LNCaP clone FGC (cell line): ENCODE results near the gene KIF13A.

Source experiments
- DNase-seq: peaks from one replicate; pipeline ENCODE4 v3.0.0-alpha.2; 2011; ENCODE audit warnings: low read depth
- H3K4me3 ChIP-seq: 2 replicates; pipeline ENCODE4 v1.5.1; 2011; ENCODE audit warnings: mild to moderate bottlenecking, low read depth, low read length, control low read depth
- CTCF ChIP-seq: IDR thresholded peaks from 2 replicates; pipeline ENCODE4 v1.5.1; 2012; ENCODE audit warnings: mild to moderate bottlenecking; ENCODE audit not compliant: control insufficient read depth, insufficient read depth; ENCODE audit errors: extremely low read depth

KIF13A gene

DNA sequence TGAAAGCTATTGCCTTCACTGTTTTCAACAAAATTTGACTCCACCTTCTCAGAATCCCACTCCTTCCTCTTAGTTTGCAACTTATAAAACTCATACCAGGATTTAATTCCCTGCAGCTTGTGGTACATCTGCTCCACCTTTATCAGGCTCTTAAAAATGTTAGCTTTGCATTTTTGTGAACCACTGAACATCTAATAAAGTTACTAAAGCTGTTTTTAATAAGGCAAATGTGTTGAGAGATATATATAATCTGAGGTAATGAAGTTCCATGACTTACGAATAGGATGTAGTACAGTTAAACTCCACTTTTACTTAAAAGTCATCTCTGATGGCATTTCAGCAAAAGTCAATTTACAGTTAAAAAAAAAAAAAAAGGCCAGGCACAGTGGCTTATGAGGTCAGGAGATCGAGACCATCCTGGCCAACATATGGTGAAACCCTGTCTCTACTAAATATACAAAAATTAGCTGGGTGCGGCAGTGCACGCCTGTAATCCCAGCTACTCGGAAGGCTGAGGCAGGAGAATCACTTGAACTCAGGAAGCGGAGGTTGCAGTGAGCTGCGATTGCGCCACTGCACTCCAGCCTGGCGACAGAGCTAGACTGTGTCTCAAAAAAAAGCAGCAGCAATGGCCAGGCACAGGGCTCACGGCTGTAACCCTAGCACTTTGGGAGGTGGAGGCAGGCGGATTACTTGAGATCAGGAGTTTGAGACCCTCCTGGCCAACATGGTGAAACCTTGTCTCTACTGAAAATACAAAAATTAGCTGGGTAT lies 106.2 kb downstream of the KIF13A start:
- DNase-seq: no peak
- TF ChIP-seq CTCF: no peak
- no peak overlapping the region for H3K4me3 ChIP-seq

DNA sequence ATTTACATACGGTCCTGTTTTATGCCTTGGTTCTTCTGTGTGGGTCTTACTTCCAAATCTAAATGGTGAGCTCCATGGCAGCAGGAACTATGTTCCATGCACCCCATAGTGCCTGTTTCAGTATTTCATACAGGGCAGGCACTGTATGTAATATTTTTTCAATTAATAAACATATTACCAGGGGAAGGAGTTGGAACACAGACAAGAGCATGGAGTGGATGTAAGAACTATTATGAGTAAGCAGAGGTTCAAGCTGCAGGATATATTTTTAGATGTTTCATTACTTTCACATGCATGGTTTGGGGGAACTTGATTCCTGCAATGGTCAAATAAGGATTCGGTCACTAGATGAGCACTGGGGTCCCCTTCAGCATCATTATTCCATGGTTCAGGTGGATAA lies 108.3 kb downstream of the KIF13A start:
- DNase-seq: no peak

DNA sequence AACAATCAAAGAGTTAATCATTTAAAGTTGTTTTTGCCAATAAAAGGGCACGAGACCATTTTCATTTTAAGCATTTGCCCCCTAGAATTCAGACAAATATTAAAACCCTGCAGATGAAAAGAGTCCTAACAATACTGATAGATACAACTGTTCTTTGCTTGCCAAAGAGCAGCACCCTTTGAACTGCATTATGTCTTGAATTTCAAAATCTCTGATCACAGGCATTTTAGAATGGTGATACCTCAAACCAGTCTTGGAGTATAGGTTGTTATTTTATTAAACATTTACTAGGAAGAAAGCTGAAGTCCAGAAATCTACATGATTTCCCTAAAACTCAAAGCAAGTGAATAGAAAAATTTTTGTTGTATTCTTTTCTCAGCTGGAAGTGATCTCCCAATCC lies 108.7 kb downstream of the KIF13A start:
- DNase-seq: no peak
- no peak overlapping the region for H3K4me3 ChIP-seq
- no peak for TF ChIP-seq CTCF

More for the DNA sequence above, 108.3 kb downstream of the KIF13A start:
- TF ChIP-seq CTCF: no peak
- H3K4me3 ChIP-seq: no peak overlapping the region

DNA sequence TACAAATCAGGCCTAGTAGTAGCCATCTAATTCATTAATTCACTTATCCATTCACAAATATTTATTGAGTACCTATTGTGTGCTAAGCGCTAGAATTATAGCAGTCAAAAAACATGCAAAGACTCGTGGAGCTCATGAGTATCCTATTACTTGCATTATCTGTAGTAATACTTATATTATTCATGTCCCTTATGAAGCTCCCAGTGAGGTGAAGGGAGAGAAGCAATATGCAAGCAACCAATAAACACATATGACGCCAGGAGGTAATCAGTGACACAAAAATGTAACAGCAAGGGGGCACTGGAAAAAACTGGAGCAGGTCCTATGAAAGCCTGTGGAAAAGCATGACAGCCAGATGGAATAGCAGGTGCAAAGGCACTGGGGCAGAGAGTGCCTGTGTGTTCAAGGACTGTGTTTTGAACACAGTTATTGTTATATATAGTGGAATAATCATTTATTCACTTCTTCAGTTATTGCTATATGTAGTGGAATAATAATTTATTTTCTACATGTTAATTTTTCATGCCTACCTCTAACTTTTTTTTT lies 109.5 kb downstream of the KIF13A start:
- H3K4me3 ChIP-seq: no peak overlapping the region
- DNase-seq: no peak
- TF ChIP-seq CTCF: no peak

DNA sequence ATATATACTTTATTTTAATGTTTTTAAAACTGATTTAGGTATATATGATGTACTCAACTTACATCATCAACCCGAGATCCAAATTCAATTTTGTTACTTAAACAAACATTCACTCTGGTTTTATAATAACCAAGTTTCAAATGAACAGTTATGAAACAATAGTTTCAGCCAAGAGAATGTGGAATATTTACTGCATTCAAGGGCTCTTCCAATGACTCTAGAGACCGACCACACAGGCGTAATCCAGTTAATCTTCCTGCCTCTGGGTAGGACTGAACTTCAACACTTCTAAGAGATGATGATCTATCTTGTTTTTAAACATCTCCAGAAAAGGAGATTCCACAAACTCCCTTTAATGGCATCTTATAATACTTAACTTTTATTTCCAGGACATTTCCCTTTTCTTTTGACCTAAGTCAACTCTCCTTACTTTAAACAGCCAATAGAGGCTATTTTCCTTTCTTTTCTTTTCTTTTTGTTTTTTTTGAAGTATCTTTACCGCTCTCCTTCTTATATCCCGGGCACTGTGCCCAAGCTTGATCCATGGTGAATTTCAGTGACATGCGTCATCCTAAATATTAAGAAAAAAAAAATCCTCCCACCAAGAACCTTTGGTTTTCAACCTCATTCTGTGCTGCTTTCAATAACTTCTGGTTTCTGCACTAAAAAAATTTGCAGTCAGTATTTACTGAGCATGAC lies 110.1 kb downstream of the KIF13A start:
- TF ChIP-seq CTCF: no peak
- no peak overlapping the region for H3K4me3 ChIP-seq
- no peak for DNase-seq

- H3K4me3 ChIP-seq: no peak overlapping the region
- DNase-seq: no peak
- TF ChIP-seq CTCF: no peak
Observed at GRCh38 chr6:17874753-17875152, 112.7 kb downstream of the KIF13A start.
